Stimulated activated CD4-positive, alpha-beta T cell treated with anti-CD3 and anti-CD28 coated beads, Interleukin-1b, Interleukin-23, amount 100 ng/mL, for 4 hours (primary cell): Measurements from ENCODE around the gene DNAH7.
"Not testable (repeated sequence)": the region's sequence is repeated elsewhere in the genome, so short reads cannot be mapped to it uniquely, and the experiment has no call there.

Experiments used
- DNase-seq, 2 donors: peaks; one replicate each; pipeline ENCODE4 v3.0.0-alpha.2; 2020; ENCODE audit warnings: low read depth in 2 of 2

The DNAH7 gene

GRCh38 chr2:195727106-195727505, 341.5 kb downstream of the DNAH7 start:
- DNase-seq: no peak

DNA sequence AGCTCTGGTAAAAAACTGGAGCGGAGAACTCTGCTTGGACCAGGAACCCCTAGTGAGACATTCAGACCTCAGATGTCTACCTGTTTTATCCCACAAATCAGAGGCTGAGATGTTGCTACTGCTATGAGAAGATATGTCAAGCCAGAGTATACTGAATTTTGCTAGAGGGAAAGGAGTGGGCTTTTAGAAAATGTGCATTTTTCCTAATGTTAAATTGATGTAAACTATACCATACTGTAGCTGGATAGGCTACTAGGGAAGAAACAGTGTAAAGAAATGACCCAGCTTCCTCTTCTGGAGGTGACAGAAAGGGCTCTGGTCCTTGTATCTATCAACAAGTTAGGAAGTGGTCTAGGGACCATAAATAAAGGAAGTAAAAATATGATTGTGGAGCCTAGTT, 346.6 kb downstream of the DNAH7 start:
- no peak for DNase-seq

GRCh38 chr2:195721042-195721441, 347.6 kb downstream of the DNAH7 start:
- DNase-seq: no peak

DNA sequence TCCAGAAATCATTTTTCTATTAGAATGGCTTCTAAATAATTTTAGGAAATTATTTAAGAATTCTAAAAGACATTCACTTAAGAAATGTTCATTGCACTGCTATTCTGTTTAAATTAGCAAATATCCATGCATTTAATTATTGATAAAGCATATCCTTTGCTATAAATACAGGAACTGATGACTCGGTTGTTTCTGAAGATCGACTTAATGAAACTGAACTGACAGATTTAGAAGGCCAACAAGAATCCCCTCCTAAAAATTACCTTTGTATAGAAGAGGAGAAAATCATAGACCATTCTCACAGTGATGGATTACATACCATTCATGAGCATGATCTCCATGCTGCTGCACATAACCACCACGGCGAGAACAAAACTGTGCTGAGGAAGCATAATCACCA, 352.2 kb downstream of the DNAH7 start:
- no peak for DNase-seq

GRCh38 chr2:195711478-195711877, 357.2 kb downstream of the DNAH7 start:
- no peak for DNase-seq

GRCh38 chr2:195709901-195710806, 358.5 kb downstream of the DNAH7 start:
- no peak for DNase-seq

DNA sequence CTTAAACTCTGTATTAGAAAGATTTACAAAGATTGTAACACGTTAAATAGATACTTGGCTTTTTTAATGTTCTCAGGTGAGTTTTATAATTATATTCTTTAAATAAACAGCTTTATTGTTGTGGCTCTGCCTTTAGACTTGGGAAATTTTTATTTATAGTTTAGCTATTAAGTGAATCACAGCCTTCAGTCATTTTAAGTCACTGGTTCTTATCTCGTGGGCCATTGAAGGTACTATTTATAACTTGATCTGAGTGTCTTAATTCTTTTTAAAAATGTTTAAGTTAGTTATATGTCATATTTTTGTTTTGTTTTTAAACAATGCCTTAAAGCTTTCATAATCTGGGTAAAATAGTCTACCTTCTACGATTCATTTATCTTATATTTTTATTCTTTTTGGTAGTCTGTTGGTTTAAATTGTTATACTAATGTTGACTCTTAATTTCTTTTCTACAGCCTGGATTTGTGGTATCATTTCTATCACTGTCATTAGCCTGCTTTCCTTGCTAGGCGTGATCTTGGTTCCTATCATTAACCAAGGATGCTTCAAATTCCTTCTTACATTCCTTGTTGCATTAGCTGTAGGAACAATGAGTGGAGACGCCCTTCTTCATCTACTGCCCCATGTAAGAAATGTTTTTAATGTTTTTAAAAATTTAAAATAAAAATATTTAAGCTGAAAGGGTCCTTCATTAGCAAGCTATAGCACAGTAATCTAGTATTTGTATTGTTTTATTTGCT, 362.3 kb downstream of the DNAH7 start:
- DNase-seq: no peak

- DNase-seq: no peak
These were observed 368.2 kb downstream of the DNAH7 start for GRCh38 chr2:195700480-195700879.

DNA sequence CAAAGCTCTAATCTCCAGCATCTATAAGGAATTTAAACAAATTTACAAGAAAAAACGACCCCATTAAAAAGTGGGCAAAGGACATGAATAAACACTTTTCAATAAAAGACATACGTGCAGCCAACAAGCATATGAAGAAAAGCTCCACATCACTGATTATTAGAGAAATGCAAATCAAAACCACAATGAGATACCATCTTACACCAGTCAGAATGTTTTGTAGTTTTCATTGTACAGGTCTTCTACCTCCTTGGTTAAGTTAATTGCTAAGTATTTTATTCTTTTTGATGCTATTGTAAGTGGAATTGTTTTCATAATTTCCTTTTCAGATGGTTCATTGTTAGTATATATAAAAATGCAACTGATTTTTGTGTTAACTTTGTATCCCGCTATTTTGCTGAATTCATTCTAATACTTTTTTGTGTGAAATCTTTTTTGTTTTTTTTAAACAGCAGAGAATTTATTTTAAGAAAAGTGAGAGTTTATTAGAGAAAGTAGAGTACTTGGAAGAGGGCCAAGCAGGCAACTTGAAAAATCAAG, 370.9 kb downstream of the DNAH7 start:
- no peak for DNase-seq

DNA sequence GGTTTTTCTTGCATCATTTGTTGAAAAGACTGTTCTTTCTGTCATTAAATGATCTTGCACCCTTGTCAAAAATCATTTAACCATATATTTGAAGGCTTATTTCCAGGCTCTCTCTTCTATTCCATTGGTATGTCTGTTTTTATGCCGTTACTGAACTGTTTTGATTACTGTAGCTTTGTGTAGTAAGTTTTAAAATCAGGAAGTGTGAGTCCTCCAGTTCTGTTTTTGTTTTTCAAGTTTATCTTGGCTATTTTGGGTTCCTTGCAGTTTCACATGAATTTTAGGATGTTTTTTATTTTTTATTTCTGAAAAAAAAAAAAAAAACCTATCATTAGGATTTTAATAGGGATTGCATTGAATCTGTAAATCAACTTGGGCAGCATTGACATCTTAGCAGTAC, 372.6 kb downstream of the DNAH7 start:
- no peak for DNase-seq

DNA sequence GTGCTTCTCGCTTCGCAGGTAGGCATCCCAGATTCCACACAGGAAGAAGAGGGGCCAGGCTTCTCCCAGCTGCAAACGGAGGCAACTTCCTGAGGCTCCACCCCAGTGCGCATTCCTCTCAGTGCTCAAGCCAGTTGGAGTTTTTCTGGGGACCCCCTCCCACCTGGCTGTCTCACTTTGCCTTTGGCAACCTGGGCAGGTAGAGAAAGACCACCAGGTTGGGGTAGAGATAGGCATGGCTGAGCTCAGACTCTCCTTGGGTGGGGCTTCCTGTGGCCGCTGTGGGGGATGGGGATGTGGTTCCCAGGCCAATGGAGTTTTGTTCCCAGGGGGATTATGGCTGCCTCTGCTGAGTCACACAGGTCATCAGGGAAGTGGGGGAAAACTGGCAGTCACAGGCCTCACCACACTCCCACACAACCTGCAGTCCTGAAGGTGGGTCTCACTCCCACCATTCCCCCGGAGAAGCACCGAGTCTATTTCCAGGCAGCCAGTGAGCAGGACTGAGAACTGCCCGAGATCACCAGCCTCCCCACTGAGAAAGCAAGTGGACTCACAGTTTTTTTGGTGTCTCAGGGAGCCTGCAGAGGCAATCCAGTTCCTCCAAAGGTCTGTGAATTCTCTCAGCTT, 373.5 kb downstream of the DNAH7 start:
- no peak for DNase-seq

DNA sequence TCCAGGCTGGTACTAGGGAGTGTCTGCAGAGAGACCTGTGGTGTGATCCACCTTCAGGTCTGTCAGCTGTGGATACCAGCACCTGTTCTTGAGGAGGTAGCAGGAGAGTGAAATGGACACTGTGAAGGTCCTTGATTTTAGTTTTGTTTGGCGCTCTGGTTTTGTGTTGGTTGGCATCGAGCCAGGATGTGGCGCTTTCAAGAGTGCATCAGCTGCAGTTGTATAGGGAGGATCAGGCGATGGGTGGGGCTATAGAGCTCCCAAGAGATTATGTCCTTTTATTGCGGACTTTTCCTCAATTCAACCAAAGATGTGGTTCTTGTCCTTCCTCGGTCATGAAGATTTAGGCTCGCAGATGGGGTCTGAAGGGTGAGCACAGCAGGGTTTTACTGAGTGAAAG, 374.1 kb downstream of the DNAH7 start:
- no peak for DNase-seq

DNA sequence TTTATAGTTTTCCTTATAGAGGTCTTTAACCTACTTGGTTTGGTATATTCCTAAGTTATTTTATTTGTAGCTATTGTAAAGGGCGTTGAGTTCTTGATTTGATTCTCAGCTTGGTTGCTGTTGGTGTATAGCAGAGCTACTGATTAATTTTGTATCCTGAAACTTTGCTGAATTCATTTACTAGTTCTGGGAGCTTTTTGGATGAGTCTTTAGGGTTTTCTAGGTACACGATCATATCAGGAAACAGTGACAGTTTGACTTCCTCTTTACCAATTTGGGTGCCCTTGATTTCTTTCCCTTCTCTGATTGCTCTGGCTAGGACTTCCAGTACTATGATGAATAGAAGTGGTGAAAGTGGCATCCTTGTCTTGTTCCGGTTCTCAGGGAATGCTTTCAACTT, 376.1 kb downstream of the DNAH7 start:
- not testable (repeated sequence) for DNase-seq
